T-helper 1 cell (primary cell): ENCODE measurements around the gene TECR.
"Not testable (repeated sequence)": the region's sequence is repeated elsewhere in the genome, so short reads cannot be mapped to it uniquely, and the experiment has no call there.

ENCODE experiments used
- DNase-seq, 5 donors: peaks; one replicate each; pipeline ENCODE4 v3.0.0-alpha.2; 2012 to 2020
- total RNA-seq, 4 donors: gene quantifications; one replicate each; lab custom pipeline; 2026; lab: John Stamatoyannopoulos, UW

TECR gene, protein sequence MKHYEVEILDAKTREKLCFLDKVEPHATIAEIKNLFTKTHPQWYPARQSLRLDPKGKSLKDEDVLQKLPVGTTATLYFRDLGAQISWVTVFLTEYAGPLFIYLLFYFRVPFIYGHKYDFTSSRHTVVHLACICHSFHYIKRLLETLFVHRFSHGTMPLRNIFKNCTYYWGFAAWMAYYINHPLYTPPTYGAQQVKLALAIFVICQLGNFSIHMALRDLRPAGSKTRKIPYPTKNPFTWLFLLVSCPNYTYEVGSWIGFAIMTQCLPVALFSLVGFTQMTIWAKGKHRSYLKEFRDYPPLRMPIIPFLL
- total RNA-seq = 41.5 to 56.1 (median 50.5) reads per million in 4 donors

DNA sequence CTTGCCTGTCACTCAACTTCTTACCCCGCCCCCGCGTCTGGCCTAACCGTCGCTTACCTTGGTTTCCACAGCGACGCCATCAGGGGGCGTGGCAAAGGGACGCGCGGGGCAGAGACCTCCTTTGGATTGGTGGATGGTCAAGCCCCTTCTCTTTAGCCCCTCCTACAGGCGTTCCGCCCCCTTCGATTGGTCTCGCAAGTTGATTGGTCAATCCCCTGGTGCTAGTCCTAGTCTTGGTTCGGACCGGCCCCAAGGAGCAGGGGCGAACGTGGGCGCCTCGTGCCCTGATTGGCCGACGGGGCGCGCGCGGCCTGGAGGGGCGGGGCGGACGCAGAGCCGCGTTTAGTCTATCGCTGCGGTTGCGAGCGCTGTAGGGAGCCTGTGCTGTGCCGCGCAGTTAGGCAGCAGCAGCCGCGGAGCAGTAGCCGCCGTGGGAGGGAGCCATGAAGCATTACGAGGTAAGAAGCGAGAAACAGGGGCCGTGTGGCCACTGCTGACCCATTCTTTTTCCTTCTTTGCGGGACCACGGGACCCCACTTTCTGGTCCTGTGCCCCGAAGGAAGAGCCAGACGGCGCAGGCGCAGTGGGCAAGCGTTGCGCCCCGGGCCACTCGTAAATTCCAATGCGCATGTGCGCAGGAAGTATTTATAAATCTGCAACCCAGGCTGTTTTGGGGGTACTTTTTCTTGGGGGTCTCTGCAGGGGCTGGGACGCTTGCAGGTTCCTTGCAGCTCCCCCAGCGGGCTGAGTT lies at the start of gene TECR:
Gene TECR, plus strand, starts transcription at position 341 of the 751 bp plus-strand sequence. Its CDS starts 103 bp downstream, at position 444.
- peak; percentile 98 to 100 (median 100) for DNase-seq

DNA sequence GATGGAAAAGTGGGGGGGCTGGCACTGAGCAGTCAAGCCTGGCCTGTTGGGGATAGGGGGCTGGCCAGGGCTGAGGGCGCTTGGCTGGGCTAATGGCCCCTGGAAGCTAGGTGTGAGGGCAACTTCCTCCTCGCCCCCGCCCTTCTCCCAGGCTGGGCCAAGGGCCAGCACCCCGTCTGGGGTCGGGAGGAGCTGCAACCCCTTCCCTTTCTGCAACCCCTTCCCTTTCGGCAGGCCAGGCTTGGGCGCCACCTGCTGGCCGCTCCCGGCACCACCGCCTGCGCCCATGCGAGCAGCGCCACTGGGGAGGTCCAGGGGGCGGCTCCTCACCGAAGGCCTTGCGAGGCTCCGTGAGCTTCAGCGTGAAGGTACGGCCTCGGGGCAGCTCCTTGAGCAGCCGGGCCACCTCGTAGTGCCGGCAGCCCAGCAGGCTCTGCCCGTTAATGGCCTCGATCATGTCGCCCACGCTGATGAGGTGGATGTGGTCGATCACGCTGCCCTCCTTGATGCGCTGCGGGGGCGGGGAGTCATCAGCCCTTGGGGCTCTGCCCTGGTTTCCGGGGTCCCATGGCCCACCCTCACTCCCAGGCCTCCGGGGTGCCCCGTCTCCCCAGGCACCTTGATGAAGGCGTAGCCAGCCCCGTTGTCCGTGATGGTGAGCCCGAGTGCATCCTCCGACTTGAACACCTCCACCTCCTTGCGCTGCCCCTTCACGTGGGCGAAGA lies 49.3 kb upstream of the TECR start:
- peak; percentile 34 to 60 (median 55) for DNase-seq

DNA sequence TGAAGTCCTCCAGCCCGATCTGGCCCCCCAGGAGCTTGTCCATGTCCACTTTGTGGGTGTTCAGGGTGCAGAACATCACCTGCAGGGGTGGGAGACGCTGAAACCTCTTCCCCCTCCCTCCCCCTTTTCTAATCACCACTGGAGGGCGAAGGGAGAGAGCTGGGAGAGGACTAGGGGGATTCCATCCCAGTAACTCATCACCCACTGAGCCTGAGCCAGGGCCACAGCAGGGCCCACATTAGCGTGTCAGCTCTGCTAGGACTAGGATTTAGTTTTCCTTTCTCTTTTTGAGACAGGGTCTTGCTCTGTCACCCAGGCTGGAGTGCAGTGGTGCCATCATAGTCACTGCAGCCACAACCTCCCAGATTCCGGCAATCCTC lies 48.7 kb upstream of the TECR start:
- no peak for DNase-seq

DNA sequence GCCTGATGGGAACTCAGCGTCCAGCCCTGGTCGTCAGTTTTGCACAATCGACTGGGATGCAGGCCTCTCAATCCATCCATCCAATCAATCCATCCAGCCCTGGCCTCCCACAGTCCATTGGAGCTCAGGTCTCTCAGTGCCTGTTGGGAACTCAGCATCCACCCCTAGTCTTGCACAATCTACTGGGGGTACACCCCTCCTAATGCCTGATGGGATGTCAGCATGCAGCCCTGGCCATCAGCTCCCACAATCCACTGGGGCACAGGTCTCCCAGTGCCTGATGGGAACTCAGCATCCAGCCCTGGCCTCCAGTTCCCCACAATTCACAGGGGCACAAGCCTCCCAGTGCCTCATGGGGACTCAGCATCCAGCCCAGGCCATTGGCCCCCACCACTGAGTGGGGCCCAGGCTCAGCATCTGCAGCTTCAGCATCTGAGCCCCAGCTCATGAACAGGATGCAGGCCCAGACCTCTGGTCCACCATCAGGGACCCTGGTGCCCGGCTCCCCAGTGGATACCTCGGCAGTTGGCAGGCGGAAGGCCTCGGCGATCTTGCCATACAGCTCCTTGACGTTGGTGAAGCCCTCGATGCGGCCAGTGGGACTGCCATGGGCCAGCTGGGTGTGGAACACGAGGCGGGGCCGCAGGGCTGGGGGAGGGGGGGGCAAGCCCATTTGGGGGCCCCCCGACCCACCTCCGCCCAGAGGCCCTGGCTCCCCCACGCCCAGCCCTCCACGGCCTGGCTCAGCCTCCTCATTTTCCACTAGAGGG lies 47.0 kb upstream of the TECR start:
- no peak for DNase-seq

DNA sequence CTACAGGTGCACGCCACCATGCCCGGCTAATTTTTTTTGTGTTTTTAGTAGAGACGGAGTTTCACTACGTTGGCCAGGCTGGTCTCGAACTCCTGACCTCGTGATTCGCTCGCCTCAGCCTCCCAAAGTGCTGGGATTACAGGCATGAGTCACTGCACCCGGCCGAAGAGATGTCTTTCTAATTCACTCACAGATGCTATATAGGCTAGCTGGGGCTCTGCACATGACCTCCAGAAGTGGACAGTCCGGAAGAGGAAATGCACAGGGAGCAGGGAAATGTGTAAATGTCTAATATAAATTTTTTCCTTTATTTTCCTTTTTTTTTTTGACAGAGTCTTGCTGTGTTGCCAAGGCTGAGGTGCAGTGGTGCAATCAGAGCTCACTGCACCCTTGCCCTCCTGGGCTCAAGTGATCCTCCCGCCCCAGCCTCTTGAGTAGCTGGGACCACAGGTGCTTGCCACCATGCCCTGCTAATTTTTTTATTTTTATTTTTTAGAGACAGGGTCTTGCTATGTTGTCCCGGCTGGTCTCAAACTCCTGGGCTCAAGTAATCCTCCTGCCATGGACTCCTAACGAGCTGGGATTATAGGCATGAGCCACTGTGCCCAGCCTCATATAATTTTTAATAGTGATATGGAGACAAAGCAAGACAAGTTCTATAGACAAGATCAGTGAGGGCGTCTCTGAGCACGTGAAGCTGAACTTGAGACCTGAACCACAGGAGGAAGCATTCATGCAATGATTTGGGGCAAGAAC lies 41.8 kb upstream of the TECR start:
- no peak for DNase-seq

DNA sequence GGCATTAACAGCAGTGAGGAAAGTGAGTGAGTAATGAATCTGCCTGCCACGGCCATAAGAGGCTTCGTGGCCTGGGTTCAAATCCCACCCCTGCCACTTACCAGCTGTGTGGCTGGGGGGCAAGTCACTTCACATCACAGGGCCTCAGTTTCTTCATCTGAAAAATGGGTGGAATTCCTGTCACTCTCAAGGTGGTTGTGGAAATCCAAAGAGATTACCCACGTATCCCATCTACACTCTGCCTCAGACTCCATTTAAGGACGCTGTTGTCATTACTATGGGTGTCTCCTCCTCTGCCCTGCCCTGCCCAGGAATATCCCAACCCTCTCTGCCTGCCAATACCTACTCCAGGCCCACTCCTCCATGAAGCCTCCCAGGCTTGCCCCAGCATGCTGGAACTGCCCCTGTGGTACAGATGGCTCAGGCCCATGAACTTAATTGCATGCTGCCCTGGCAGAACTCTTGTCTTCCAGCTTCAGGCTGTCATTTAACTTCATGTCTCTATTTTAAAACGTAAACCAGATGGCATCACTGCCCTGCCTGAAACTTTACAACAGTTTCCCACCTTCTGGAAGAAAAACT lies 36.5 kb upstream of the TECR start:
- DNase-seq = no peak

DNA sequence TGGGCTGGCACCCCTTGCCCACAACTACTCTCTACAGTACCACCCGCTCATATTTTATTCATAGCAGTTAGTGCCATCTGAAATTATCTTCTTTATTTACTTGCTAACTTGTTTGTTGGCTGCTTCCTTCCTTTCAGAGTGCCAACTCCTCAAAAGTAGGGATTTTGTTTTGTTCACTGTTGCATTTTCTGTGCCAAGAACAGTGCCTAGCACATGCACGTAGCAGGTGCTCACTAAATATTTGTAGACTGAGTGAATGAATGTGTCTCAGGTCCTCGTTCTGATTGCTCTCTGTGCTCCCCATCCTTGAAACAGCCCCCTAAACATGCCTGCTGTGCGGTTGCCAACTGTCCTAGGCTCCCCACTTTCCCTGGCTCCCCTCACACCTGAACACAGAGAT lies 35.0 kb upstream of the TECR start:
- DNase-seq = no peak

DNA sequence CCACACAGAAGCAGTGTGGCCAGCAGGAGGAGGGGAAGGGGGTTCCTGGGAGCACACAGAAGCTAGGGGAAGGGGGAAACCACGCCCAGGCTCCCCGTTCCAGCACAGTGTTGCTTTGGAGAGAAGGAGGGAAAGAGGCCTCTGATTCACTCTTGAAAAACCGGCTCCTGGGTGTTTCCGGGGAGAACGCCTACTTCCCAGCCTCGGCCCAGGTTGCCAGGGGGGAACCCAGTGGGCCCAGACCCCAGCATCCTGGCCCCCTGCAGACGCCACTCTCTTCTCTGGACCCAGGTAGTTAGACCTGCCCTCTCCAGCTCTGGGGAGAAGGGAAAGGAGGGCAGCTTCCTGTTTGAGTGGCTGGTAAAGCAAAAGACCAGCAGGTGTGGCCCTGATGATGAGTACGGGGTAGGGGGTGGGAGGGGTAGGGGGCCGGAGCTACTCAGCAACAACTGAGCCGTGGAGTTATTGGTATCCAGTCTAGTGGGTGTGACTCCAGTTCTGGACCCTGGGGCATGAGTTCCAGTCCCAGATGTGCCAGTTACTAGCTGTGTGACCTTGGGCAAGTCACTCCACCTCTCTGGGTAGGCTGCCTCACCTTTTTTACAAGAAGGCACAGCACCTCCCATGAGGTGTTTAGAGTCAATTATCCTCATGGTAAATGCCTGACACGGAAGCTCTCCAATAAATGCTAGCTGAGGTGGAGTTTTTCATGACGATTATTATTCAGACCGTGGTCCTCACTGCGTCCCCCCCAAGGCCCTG lies 34.3 kb upstream of the TECR start:
- DNase-seq = no peak

DNA sequence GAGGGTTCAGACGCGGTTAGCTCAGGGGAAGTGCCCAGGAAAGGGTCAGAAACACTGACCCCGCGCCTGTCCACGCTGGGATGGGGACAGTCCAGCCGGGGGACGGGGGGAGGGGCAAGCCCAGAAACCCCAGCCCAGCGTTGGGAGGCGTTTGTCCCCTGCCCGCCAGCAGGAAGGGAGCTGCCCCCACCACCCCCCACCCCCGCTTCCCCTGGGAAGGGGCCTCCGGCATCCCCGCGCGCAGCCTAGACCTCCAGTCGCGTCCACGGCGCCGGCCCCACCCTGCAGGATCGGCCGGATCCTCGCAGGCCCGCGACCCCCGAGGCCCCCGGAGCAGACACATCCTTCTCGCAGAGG lies 33.7 kb upstream of the TECR start:
- no peak for DNase-seq

DNA sequence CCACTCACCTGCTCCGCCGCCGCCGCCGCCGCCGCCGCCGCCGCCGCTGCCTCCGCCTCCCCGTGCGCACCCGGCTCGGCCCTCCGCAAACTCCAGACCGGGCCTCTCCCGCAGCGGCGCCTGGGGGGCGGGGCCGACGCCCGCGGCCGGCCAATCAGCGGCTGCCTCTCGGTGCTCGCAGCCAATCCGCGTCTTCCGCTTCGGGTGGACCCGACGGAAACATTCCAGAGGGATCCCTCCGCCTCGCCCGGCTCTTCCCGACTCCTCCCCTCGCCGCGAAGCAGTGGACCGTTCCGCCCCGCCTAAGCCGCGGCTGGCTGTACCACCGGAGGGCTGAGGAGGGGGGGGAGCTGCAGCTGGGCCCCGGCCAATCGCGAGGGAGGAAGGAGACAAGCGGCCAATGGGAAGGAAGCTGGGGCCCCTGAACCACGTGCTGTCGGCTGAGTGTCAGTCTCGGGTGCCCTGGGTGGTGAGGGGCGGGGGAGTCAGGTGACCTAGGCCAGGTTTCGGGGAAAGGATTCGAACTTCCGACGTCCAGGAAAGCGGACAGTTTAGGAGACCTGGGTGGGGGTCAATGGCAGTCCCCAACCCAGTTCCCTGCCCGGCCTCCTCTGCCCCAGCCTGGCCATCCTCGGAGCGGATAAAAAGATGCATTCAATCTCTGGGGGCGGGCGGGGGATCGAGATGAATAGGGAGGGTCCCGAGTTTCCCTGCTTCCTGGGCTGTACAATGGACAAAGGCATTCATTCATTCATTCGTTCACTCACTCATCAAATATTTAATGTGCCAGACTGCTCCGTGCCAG lies 33.2 kb upstream of the TECR start, which contains the start of gene GIPC1:
Gene GIPC1, minus strand, starts transcription at position 99 of the 805 bp plus-strand sequence. CDS start 13,151 bp downstream, outside the sequence.
- DNase-seq = peak; percentile 66 to 80 (median 76)

DNA sequence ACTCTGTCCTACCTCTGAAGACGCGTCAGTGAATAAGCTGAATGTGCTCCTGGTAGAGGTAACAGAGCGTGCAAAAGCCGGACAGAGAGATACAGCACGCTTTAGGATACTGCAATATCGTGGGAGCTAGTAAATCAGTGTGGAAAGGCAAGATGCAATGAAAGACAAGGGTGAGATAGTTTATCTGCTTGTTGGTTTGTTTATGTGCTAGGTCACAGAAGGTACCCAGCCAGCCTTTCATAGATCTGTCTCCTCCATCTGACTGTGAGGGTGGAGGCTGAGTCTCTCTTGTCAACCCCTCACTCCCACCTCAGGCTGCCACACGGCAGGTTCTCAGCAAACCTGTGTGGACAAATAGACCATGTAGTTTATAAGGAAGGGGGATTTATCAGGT lies 32.6 kb upstream of the TECR start:
- no peak for DNase-seq

DNA sequence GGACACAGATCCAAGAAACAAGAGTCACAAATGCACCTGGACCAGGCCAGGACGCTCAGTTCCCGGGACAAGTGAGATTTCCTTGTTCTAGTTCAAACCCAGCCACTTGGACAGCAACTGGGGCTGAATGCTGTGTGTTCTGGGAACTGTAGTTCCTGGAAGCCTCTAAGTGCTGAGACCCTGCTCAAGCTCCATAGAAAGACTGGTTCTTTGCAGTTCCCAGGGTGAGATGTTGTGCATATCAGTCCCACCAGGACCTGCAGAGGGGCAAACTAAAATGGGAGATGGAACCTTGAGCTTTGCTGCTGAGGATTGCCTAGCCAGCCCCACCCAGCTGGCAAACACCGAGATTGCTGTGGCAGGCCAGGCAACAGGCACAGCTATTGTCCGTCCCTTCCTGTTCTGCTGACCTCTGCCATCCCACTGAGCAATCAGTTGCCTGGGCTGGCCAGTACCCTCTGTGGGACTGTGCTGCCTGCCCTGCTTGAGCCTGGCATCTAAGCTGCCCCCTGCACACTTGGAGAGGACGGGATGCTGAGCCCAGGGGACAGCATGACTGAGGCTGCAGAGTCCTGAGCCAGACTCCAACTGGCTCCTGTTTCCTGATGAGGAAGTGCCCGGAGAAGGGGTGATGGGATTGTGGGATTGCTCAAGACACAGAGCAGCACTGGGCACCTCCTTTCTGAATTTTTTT lies 32.0 kb upstream of the TECR start:
- DNase-seq = no peak

DNA sequence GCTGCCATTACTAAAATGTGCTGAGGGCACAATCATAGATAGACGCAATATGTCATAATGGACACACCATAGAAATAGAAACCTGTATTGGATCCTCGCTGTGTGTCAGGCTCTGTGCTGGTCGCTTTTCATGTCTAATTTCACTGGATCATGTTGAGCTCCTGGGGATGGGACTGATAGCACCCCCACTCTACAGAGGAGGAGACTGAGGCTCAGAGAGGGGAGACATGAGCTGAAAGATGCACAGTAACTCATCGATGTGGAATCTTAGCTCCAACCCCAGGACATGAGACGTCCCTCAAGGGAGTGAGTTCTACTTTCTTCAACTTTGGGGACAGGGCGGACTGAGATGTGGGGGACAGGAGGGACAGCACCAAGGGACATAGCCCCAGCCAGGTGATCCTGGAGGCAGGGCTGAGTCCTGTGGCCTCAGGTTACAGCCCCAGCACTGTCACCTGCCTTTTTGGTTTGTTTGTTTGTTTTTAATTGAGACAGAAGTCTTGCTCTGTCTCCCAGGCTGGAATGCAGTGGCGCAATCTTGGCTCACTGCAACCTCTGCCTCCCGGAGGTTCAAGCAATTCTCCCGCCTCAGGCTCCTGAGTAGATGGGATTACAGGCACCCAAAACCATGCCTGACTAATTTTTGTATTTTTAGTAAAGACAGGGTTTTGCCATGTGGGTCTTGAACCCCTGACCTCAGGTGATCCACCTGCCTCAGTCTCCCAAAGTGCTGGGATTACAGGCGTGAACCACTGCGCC lies 26.9 kb upstream of the TECR start:
- DNase-seq = no peak

DNA sequence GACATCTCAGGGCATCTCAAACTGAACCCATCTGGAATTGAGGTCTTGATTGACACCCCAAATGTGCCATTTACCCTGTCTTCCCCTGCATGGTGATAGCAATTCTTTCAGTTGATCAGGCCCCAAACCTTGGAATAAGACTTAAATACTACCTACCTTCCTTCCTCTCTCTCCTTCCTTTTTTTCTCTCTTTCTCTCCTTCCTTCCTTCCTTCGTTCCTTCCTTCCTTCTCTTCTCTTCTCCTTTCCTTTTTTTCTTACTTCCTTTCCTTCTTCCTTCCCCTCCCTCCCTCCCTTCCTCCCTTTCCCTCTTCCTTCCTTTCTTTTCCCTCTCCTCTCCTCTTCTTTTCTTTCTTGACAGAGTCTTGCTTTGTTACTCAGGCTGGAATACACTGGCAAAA lies 26.1 kb upstream of the TECR start:
- no peak for DNase-seq

DNA sequence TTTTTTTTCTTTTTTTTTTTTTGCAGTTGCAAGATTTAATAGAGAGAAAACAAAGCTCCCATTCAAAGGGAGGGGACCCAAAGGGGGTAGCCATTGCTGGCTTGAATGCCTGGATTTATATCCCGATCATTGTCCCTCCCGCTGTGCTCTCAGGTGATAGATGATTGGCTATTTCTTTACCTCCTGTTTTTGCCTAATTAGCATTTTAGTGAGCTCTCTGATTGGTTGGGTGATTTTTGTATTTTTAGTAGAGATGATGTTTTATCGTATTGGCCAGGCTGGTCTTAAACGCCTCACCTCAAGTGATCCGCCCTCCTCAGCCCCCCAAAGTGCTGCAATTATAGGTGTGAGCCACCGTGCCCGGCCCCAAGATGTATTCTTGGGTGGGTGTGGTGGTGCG lies 24.8 kb upstream of the TECR start:
- DNase-seq = not testable (repeated sequence)

DNA sequence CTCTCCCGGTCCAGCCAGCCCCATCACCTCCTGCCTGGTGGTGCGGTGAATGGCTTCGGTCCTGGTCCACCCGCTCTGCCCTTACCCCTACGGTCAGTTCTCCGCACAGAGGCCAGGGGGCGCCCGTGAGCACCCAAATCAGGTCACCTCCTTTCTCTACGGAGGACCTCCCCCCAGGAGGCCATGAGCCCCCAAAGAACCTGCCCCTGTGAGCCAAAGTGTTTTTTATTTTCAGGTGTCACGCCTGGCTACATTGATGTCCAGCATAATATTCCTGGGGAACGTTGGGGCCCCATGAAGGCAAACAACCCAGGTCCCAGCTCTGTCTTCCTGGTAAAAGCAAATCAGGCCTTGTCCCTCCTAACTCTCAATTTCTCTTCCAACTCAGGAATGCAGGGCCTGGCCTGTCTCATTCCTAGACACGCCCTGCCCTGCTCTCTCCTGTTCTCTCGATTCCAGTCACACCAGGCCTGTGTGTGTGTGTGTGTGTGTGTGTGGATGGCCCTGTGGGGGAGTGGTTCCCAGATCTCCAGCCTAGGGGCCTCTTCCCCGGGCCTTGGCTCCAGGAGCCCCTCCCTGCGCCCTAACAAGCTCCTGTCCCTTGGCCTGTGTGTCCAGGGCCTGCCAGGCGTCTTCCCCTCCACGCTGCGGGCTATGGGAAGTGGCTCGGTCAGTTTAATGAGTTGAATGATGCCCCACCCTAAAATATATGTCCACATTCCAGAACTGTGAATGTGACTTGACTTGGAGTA lies 23.7 kb upstream of the TECR start:
- peak; percentile 39 to 66 (median 59) for DNase-seq

DNA sequence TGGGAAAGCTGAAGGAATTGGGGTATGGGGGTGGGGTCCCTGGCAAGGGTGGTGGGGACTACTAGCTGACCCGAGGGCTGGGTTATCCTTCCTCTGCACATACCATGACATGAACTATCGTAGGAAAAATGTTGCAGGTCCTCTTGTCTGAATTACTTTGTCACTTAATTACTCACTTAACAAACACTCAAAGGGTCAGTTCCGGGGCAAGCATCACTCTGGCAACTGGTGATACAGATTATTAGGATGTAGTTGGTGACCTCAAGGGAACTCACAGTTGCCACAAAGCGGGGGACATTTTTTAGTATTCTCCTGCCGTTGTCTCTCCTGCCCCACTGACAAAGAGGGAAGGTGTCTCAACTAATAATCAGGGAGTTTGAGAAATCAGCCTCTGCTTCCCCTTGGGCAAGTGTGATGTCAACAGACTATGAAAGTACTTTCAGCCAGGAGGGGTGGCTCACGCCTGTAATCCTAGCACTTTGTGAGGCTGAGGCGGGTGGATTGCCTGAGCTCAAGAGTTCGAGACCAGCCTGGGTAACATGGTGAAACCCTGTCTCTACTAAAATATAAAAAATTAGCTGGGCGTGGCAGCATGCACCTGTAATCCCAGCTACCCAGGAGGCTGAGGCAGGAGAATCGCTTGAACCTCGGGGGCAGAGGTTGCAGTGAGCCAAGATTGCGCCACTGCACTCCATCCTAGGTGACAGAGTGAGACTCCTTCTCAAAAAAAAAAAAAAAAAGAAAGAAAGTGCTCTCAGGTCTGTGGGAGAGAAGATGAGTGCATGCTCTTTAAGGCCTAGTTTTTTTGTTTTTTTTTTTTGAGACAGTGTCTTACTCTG lies 21.5 kb upstream of the TECR start:
- DNase-seq = no peak
